ENCODE results near the gene ZNF768.

DNA sequence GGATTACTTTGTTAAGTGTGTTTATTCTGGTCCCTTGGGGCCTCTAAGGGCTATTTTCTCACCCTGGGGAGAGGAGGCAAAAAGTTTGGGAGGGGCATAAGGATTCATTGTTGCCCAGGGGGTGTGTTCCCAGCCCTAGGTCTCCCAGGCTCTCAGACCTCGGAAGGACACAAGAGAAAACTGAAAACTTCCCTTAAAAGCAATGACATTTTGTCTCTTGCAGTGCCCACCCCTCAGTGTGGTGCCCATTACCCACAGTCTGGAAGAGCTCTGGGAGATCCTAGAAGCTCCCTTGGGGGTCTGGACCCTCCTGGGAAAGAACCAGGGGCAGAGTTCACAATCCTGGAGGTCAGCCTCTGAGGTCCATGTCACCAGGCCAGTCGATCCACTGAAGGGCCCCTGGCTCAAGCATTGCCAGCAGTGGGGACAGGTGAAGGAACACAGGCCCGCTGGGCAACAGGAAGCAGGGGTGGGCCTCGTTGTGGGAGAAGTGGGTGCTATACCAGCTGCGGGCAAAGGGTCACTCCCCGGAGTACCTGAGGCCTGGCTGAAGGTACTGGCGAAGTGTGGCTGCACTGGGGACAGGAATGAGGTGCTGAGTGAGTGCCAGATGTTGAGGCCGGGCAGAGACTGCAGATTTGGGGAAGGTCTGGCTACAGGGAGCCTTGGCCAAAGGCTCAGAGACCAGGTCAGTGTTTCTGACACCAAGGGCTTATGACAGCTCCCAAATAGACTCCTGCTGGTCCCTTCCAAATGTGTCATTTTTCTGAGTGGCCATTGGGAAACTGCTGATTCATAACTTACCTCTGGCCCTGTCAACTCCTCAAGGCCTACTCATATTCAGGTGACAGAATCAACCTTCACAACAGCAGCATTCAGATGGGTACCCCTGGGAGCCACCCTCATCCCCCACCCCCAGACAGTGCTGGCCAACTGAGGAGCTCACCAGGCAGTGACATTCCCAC is 12.9 kb upstream of the ZNF768 start:
- TF ChIP-seq, protein P1, sequence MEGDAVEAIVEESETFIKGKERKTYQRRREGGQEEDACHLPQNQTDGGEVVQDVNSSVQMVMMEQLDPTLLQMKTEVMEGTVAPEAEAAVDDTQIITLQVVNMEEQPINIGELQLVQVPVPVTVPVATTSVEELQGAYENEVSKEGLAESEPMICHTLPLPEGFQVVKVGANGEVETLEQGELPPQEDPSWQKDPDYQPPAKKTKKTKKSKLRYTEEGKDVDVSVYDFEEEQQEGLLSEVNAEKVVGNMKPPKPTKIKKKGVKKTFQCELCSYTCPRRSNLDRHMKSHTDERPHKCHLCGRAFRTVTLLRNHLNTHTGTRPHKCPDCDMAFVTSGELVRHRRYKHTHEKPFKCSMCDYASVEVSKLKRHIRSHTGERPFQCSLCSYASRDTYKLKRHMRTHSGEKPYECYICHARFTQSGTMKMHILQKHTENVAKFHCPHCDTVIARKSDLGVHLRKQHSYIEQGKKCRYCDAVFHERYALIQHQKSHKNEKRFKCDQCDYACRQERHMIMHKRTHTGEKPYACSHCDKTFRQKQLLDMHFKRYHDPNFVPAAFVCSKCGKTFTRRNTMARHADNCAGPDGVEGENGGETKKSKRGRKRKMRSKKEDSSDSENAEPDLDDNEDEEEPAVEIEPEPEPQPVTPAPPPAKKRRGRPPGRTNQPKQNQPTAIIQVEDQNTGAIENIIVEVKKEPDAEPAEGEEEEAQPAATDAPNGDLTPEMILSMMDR (IDR thresholded peaks at IDR 0.05; ENCODE audit: poor library complexity), result no peak
- no peak for TF ChIP-seq EZH2 (IDR thresholded peaks at IDR 0.05; ENCODE audit: borderline replicate concordance)
- no peak for TF ChIP-seq EZH2phosphoT487 (IDR thresholded peaks at IDR 0.05; ENCODE audit: low read depth, severe bottlenecking, unreplicated experiment)

All from hepatocyte (in vitro differentiated cells).